HCT116 (cell line): Measurements from ENCODE around the gene SLC2A13.

Source experiments
- CBX3 ChIP-seq: IDR thresholded peaks from 2 replicates; pipeline ENCODE4 v1.6.1; 2012; ENCODE audit warnings: low read depth
- JUND ChIP-seq: IDR thresholded peaks from 2 replicates; pipeline ENCODE4 v1.6.1; 2012
- TF ChIP-seq, protein P1 (sequence below), 3 experiments: fragments of 200-600 bp in 1 of 3; sonication (generic) in 1 of 3; IDR thresholded peaks in 2 of 3; conservative IDR thresholded peaks in 1 of 3; 2 replicates each; pipeline ENCODE4 v1.5.1; 2012 to 2017; ENCODE audit warnings: low read depth in 2 of 3, low read length in 2 of 3, antibody characterized with exemption in 1 of 3, borderline replicate concordance in 1 of 3, control low read depth in 1 of 3, mild to moderate bottlenecking in 1 of 3, mixed read lengths in 1 of 3, mixed run types in 1 of 3, moderate library complexity in 1 of 3; ENCODE audit not compliant: insufficient read depth in 1 of 3

DNA sequence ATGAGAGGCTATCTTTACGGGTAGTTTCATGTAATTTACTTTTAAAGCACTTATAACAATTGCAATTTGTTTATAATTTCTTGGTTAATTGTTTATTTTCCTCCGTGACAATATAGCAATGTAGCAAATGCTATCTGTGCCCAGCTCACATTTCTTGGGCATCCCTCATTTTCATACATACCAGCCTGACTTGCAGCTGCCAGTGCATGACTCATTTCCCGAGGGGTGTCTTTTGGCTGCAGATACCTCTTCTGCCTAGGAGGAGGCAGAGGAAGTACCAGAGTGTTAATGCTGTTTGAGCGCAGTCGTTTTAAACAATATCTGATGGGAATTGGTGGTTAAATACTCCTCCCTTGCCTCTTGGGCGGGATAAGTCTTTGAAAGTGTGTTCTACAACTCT, 382.1 kb downstream of the SLC2A13 start:
- TF ChIP-seq, protein P1, sequence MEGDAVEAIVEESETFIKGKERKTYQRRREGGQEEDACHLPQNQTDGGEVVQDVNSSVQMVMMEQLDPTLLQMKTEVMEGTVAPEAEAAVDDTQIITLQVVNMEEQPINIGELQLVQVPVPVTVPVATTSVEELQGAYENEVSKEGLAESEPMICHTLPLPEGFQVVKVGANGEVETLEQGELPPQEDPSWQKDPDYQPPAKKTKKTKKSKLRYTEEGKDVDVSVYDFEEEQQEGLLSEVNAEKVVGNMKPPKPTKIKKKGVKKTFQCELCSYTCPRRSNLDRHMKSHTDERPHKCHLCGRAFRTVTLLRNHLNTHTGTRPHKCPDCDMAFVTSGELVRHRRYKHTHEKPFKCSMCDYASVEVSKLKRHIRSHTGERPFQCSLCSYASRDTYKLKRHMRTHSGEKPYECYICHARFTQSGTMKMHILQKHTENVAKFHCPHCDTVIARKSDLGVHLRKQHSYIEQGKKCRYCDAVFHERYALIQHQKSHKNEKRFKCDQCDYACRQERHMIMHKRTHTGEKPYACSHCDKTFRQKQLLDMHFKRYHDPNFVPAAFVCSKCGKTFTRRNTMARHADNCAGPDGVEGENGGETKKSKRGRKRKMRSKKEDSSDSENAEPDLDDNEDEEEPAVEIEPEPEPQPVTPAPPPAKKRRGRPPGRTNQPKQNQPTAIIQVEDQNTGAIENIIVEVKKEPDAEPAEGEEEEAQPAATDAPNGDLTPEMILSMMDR (IDR thresholded peaks at IDR 0.05 in 2 of 3, conservative IDR thresholded peaks at IDR 0.05 in 1 of 3; ENCODE audit: borderline replicate concordance in 1 of 3, insufficient read depth in 1 of 3, low read depth in 2 of 3, low read length in 2 of 3), result no peak
- no peak for TF ChIP-seq CBX3
- TF ChIP-seq JUND, result no peak
